ENCODE results near the gene PRRG2.

The PRRG2 gene

DNA sequence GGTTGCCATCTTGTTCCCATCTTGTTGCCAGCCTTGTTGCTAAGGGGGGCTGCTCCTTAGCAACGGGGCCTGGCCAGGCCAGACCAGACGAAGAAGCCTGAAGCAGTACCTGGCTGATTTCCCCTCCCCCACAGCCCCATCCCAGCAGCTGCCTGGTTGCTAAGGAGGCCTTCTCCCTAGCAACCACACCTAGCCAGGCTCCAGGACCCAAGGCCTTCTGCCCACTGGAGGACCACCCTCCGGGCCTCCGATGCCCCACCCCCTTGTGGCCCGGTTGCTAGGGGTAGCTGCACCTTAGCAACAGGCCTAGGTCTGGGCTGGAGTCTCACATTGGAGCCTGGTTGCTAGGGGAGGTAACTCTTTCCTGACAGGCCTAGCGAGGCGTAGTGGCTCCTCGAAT is 3.9 kb downstream of the PRRG2 start:
- TF ChIP-seq, protein P1, sequence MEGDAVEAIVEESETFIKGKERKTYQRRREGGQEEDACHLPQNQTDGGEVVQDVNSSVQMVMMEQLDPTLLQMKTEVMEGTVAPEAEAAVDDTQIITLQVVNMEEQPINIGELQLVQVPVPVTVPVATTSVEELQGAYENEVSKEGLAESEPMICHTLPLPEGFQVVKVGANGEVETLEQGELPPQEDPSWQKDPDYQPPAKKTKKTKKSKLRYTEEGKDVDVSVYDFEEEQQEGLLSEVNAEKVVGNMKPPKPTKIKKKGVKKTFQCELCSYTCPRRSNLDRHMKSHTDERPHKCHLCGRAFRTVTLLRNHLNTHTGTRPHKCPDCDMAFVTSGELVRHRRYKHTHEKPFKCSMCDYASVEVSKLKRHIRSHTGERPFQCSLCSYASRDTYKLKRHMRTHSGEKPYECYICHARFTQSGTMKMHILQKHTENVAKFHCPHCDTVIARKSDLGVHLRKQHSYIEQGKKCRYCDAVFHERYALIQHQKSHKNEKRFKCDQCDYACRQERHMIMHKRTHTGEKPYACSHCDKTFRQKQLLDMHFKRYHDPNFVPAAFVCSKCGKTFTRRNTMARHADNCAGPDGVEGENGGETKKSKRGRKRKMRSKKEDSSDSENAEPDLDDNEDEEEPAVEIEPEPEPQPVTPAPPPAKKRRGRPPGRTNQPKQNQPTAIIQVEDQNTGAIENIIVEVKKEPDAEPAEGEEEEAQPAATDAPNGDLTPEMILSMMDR (IDR thresholded peaks at IDR 0.05; ENCODE audit: low read depth, low read length, missing control alignments): no peak
- no peak overlapping the region for H3K4me3 ChIP-seq (replicated peaks; ENCODE audit: low read depth, low read length)
- no peak for DNase-seq (ENCODE audit: extremely low read depth, low read depth)

DNA sequence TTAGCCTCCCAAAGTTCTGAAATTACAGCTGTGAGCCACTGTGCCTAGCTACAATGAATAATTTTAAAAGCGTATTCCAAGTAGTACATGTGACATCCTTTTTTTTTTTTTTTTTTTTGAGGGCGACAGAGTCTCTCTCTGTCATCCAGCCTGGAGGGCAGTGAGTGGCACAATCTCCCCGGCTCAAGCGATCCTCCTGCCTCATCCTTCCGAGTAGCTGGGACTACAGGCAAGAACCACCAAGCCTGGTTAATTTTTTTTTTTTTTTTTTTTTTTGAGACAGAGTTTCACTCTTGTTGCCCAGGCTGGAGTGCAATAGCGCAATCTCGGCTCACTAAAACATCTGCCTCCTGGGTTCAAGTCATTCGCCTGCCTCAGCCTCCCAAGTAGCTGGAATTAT is 6.1 kb downstream of the PRRG2 start:
- DNase-seq (ENCODE audit: extremely low read depth, low read depth): no peak
- TF ChIP-seq, protein P1 (IDR thresholded peaks at IDR 0.05; ENCODE audit: low read depth, low read length, missing control alignments): no peak
- no peak overlapping the region for H3K4me3 ChIP-seq (replicated peaks; ENCODE audit: low read depth, low read length)

DNA sequence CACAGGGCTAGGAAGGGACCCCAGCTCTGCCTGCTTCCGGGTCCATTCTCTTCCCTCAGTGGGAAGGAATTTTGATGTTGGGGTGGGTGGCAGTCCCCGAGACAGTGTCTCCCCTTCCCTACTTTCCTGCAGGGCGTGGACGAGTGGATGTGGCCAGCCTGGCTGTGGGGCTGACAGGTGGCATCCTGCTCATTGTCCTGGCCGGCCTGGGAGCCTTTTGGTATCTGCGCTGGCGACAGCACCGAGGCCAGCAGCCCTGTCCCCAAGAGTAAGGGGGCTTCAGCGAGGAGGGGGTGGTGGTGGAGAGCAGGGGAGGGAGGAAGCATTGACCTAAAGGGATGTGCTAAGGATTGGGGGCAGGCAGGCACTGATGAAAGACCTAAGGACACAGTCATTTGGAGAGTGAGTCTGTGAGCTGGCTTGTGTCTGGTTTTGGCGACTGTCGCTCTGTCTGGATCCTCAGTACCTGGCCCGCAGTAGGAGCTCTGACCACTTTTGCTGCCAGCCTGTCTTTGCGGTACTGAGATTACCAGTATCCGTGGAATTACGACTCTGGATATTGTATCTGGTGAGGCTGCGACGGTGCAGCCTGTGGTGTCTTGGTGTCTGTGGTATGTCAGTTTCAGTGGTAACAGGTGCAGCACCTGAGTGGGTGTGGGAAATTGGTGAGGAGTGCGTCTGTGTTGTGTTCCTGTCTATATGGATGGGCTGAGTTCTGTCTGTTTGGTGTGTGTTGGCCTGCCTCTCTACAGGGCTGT is 7.4 kb downstream of the PRRG2 start:
- DNase-seq (ENCODE audit: extremely low read depth, low read depth): no peak
- H3K4me3 ChIP-seq (replicated peaks; ENCODE audit: low read depth, low read length): no peak overlapping the region
- TF ChIP-seq, protein P1 (IDR thresholded peaks at IDR 0.05; ENCODE audit: low read depth, low read length, missing control alignments): no peak

DNA sequence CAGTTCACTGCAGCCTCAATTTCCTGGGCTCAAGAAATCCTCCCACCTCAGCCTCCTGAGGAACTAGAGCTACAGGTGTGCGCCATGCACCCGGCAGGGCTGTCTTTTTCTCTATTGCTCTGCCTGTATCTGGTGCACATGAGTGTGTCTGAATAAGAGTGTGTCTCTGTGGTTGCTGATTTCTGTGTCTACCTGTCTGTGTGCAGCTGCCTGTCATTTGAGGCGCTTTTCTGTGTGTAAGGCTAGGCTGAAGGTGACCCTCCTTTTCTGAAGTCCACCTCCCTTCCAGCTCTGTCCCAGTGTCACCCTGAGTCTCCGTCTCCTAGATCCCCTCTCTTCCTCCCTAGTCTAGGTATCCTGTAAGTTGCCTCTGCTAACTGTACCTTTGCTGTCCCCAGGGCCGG is 8.4 kb downstream of the PRRG2 start:
- TF ChIP-seq, protein P1 (IDR thresholded peaks at IDR 0.05; ENCODE audit: low read depth, low read length, missing control alignments): no peak
- no peak overlapping the region for H3K4me3 ChIP-seq (replicated peaks; ENCODE audit: low read depth, low read length)
- no peak for DNase-seq (ENCODE audit: extremely low read depth, low read depth)

DNA sequence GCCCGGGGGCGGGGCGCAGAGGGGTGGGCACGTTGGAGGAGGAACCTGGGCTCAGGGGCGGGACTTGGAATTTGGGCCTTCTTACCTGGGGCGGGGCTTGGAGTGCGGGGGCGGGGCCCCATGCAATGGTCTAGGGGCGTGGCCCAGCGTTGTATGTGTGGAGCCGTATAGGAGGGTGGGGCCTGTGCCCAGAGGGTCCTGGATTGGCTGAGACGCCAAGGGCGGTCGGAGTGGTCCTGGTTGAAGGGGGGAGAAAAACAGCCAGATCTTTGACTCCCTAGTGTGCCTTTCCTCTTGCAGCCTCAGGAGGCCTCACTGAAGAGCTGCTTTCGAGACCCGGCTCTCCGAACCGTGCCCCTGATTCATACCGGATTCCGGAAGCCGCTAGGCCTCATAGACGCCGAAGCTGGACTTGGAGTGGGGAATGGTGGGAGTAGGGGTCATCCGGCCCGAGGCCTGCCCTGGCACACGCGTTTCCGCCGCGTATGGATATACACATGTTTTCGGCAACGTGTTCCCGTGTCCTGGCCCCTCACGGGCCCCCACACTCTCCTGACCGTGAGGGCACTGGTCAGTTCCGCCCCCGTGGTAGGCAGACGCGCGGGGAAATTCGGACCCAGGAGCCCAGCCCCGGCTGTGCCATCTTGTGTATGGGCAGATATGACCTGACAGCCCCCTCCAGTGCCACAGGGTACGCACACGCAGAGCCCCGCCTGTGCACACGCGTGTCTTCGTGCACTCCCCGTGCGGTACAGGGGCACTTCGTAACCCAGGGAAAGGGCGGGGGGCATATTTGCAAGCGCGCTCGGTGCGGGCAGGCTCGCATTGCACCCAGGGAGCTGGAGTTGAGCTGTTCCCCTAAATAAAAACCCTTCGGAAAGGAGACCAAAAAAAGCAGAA is 9.2 kb downstream of the PRRG2 start:
- TF ChIP-seq, protein P1 (IDR thresholded peaks at IDR 0.05; ENCODE audit: low read depth, low read length, missing control alignments): no peak
- peak overlapping the region; percentile 54 for H3K4me3 ChIP-seq (replicated peaks; ENCODE audit: low read depth, low read length)
- DNase-seq (ENCODE audit: extremely low read depth, low read depth): peak; percentile 96

DNA sequence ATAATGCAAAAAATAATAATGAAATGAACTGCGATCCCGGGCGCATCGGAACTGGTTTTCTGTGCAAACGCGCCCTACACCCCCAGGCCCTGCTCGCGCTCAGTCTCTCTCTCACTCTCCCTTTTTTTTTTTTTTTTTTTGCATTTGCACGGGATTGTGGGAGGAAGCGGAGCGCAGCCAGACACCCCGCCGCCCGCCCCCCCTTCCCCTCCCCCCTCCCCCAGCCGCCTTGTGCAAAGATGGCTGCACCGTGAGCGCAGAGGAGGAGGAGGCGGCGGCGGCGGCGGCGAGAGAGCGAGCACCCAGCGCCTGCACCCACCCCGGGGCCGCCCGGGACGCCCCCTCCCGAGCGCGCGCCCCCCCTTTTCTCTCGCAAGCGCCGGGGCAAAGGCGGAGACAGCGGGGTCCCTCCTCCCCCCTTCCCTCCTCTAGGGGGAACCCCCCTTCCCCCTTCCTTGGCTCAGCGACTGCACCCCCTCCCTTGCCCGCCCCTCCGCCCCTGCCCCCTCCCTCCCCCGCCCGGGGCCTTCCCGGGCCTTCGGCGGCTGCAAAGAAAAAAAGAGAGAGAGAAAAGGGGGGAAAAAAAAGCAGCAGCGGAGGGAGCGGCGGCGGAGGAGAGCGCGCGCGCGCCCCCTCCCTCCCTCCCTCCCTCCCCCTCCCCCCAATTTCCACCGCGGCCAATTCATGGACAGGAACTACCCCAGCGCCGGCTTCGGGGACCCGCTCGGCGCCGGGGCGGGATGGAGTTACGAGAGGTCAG is 10.0 kb downstream of the PRRG2 start, which contains the start of gene PRR12:
PRR12 (plus strand) TSS at position 212 of the 760 bp plus-strand sequence; CDS start at position 685, 473 bp downstream.
- TF ChIP-seq, protein P1 (IDR thresholded peaks at IDR 0.05; ENCODE audit: low read depth, low read length, missing control alignments): no peak
- H3K4me3 ChIP-seq (replicated peaks; ENCODE audit: low read depth, low read length): peak within 1 kb of the TSS; percentile 54
- DNase-seq (ENCODE audit: extremely low read depth, low read depth): no peak

Data from HFF-Myc (cell line).